GM19372 (cell line): ENCODE measurements around the gene GNB1.
"Not testable (repeated sequence)": the region's sequence is repeated elsewhere in the genome, so short reads cannot be mapped to it uniquely, and the experiment has no call there.

Experiments used
- ATAC-seq: cut with Tn5 transposase; IDR thresholded peaks from one replicate; pipeline ENCODE4 v1.9.1; 2021; ENCODE audit warnings: mild to moderate bottlenecking, low read depth, moderate library complexity; ENCODE audit not compliant: unreplicated experiment

Gene GNB1

GRCh38 chr1:1890506-1891348, at the start of gene GNB1:
TSS of gene GNB1 (minus strand) at chr1:1891087. CDS start at chr1:1825453, 65,634 bp downstream.
- peak; percentile 74 for ATAC-seq

GRCh38 chr1:1940123-1940425, 49.2 kb upstream of the GNB1 start:
- no peak for ATAC-seq

- ATAC-seq = no peak
These were observed 48.6 kb upstream of the GNB1 start for GRCh38 chr1:1939296-1940122.

GRCh38 chr1:1938613-1939295, 47.9 kb upstream of the GNB1 start:
- no peak for ATAC-seq

- ATAC-seq = no peak
These were observed 47.3 kb upstream of the GNB1 start for GRCh38 chr1:1938276-1938573.

GRCh38 chr1:1937549-1938275, 46.8 kb upstream of the GNB1 start:
- no peak for ATAC-seq

- ATAC-seq = no peak
These were observed 46.2 kb upstream of the GNB1 start for GRCh38 chr1:1937061-1937460.

- ATAC-seq = not testable (repeated sequence)
These were observed 44.0 kb upstream of the GNB1 start for GRCh38 chr1:1934848-1935247.

- ATAC-seq = no peak
These were observed 39.0 kb upstream of the GNB1 start for GRCh38 chr1:1929639-1930545.

- ATAC-seq = no peak
These were observed 38.3 kb upstream of the GNB1 start for GRCh38 chr1:1929102-1929638.

GRCh38 chr1:1928231-1929101, 37.6 kb upstream of the GNB1 start:
- ATAC-seq = no peak

GRCh38 chr1:1927751-1928150, 36.9 kb upstream of the GNB1 start:
- ATAC-seq = no peak

GRCh38 chr1:1926886-1927660, 36.2 kb upstream of the GNB1 start:
- no peak for ATAC-seq

GRCh38 chr1:1926346-1926811, 35.5 kb upstream of the GNB1 start:
- ATAC-seq = no peak

- ATAC-seq = no peak
These were observed 34.8 kb upstream of the GNB1 start for GRCh38 chr1:1925437-1926345.

- ATAC-seq = no peak
These were observed 34.0 kb upstream of the GNB1 start for GRCh38 chr1:1924849-1925248.

- no peak for ATAC-seq
These were observed 33.5 kb upstream of the GNB1 start for GRCh38 chr1:1924386-1924785.
